ENCODE measurements around the gene TTC39A. TPM values are rescaled to one million over a fixed set of nuclear protein-coding genes. Genes with fewer than 3 reads are reported as not detected.

The TTC39A gene
- total RNA-seq, 1 experiment from 2014 or later, result 15.4 TPM

- RAD21 ChIA-PET (ENCODE audit: low non-redundant PET in 1 of 2, low total read pairs in 2 of 2, uncharacterized antibody in 2 of 2, unreplicated experiment in 2 of 2), result no interaction called here
- DNase-seq (ENCODE audit: low read depth, low spot score), result no peak
- no peaks in the 10 kb centered on the region for H3K79me2 ChIP-seq (ENCODE audit: insufficient read depth, low read length)
- H3K27me3 ChIP-seq (ENCODE audit: insufficient read depth, low read length), result no peaks in the 10 kb centered on the region
- H3K27ac ChIP-seq (ENCODE audit: low read depth, low read length), result no peak overlapping the region
- no peak overlapping the region for H3K4me3 ChIP-seq (replicated peaks in 1 of 2; ENCODE audit: low read depth in 1 of 2, low read length in 2 of 2)
- CTCF ChIA-PET, result no interaction called here
- peak overlapping the region; percentile 13; the same call in 1 of the 2 replicates for H3K4me2 ChIP-seq (ENCODE audit: low read length)
- no peaks in the 10 kb centered on the region for H4K20me1 ChIP-seq (ENCODE audit: insufficient read depth)
- no peak overlapping the region for H3K9ac ChIP-seq (ENCODE audit: low read length)
- no peak overlapping the region for H2AFZ ChIP-seq (ENCODE audit: low read depth, low read length, poor library complexity, severe bottlenecking)
- no peaks in the 10 kb centered on the region for H3K36me3 ChIP-seq (ENCODE audit: control insufficient read depth in 1 of 2, insufficient read depth in 2 of 2, low read length in 2 of 2)
- no peaks in the 10 kb centered on the region for H3K9me3 ChIP-seq (ENCODE audit: control insufficient read depth in 1 of 2, insufficient read depth in 1 of 2, low read depth in 1 of 2, low read length in 2 of 2)
- H3K9me2 ChIP-seq (ENCODE audit: insufficient read depth), result no peaks in the 10 kb centered on the region
- ATAC-seq, result peak; percentile 23; the same call in 1 of the 2 replicates
- peaks cover 0 to 14% of the 10 kb centered on the region in 2 experiments; a peak in 3 of 4 replicates for H3K4me1 ChIP-seq (ENCODE audit: control insufficient read depth in 1 of 2, insufficient read depth in 2 of 2, low read length in 2 of 2)
- TF ChIP-seq POLR2AphosphoS5 (IDR thresholded peaks at IDR 0.05; ENCODE audit: low read depth, low read length) (no peak), FOSL1 (IDR thresholded peaks at IDR 0.05; ENCODE audit: low read depth) (no peak), POLR2A (IDR thresholded peaks at IDR 0.05; ENCODE audit: borderline replicate concordance, extremely low read depth, insufficient read depth, insufficient read length) (no peak)
- intact Hi-C loops (cut with micrococcal nuclease), result no loop called here
- no TSS peak for BruUV-seq (replicated peaks)
- POLR2A ChIA-PET, result interaction anchor here (0.6 to 1.3 kb wide), 2 partner anchors 9 to 198 kb away, joined by 3 to 7 read pairs; no protein-coding TSS in a partner anchor
Measured at GRCh38 chr1:51305371-51305823, 25.0 kb downstream of the TTC39A start.

DNA sequence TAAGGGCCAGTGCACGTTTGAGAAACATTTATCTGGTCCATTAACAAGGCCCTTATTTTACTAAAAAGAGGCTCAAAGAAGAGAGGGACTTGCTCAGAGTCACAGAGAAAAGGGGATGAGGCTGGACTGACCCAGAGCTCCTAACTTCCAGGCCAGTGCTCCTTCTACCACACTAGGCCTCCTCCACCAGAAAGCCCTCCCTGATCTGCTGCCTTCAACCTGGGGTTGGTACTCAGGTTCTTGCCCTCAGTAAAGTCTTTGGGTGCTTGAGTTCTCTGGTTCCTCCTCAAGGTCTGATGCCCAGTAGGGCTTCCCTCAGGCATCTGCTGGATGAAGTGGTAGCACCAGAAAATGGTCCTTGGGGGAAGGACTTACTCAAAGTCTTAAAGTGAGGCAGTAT is 26.0 kb downstream of the TTC39A start:
- H2AFZ ChIP-seq (ENCODE audit: low read depth, low read length, poor library complexity, severe bottlenecking), result no peak overlapping the region
- intact Hi-C loops (cut with micrococcal nuclease), result no loop called here
- H3K4me3 ChIP-seq (replicated peaks in 1 of 2; ENCODE audit: low read depth in 1 of 2, low read length in 2 of 2), result no peak overlapping the region
- BruUV-seq (replicated peaks), result no TSS peak
- CTCF ChIA-PET, result no interaction called here
- POLR2A ChIA-PET, result no interaction called here
- DNase-seq (ENCODE audit: low read depth, low spot score) (no peak), ATAC-seq (no peak)
- no peaks in the 10 kb centered on the region for H3K79me2 ChIP-seq (ENCODE audit: insufficient read depth, low read length)
- H3K9me2 ChIP-seq (ENCODE audit: insufficient read depth), result no peaks in the 10 kb centered on the region
- H3K27me3 ChIP-seq (ENCODE audit: insufficient read depth, low read length), result no peaks in the 10 kb centered on the region
- H3K27ac ChIP-seq (ENCODE audit: low read depth, low read length), result no peak overlapping the region
- no peaks in the 10 kb centered on the region for H3K36me3 ChIP-seq (ENCODE audit: control insufficient read depth in 1 of 2, insufficient read depth in 2 of 2, low read length in 2 of 2)
- H4K20me1 ChIP-seq (ENCODE audit: insufficient read depth), result no peaks in the 10 kb centered on the region
- H3K9me3 ChIP-seq (ENCODE audit: control insufficient read depth in 1 of 2, insufficient read depth in 1 of 2, low read depth in 1 of 2, low read length in 2 of 2), result no peaks in the 10 kb centered on the region
- peaks cover 0 to 10% of the 10 kb centered on the region in 2 experiments; a peak in 3 of 4 replicates for H3K4me1 ChIP-seq (ENCODE audit: control insufficient read depth in 1 of 2, insufficient read depth in 2 of 2, low read length in 2 of 2)
- RAD21 ChIA-PET (ENCODE audit: low non-redundant PET in 1 of 2, low total read pairs in 2 of 2, uncharacterized antibody in 2 of 2, unreplicated experiment in 2 of 2), result no interaction called here
- TF ChIP-seq POLR2A (IDR thresholded peaks at IDR 0.05; ENCODE audit: borderline replicate concordance, extremely low read depth, insufficient read depth, insufficient read length) (no peak), ZBTB33 (IDR thresholded peaks at IDR 0.05; ENCODE audit: extremely low read depth, insufficient replicate concordance, low read length) (no peak)
- H3K9ac ChIP-seq (ENCODE audit: low read length), result no peak overlapping the region
- H3K4me2 ChIP-seq (ENCODE audit: low read length), result no peak overlapping the region
